ENCODE results near the gene SPATA18.

DNA sequence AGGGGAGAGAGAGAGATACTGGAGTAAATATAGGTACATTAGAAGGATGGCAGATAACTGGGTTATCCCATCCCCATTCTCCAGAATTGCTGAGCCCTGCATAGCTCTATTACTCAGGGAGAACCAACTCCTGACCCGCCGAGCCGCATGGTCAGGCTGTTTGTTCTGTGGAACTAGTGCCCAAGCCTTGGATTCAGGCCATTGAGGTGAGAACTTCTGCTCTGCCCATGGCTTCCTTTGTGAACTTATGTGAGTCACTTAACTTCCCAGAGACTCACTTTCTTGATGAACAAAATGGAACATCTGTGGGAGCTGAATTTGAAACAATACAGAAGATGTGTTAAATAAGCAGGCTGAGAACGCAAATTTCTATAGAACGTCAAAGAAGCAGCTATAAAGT, 54.2 kb downstream of the SPATA18 start:
- TF ChIP-seq, protein P1, sequence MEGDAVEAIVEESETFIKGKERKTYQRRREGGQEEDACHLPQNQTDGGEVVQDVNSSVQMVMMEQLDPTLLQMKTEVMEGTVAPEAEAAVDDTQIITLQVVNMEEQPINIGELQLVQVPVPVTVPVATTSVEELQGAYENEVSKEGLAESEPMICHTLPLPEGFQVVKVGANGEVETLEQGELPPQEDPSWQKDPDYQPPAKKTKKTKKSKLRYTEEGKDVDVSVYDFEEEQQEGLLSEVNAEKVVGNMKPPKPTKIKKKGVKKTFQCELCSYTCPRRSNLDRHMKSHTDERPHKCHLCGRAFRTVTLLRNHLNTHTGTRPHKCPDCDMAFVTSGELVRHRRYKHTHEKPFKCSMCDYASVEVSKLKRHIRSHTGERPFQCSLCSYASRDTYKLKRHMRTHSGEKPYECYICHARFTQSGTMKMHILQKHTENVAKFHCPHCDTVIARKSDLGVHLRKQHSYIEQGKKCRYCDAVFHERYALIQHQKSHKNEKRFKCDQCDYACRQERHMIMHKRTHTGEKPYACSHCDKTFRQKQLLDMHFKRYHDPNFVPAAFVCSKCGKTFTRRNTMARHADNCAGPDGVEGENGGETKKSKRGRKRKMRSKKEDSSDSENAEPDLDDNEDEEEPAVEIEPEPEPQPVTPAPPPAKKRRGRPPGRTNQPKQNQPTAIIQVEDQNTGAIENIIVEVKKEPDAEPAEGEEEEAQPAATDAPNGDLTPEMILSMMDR (conservative IDR thresholded peaks at IDR 0.05), result no peak
- TF ChIP-seq EZH2 (IDR thresholded peaks at IDR 0.05; ENCODE audit: low read depth), result no peak

Measured in PC-9 (cell line).